H1 (cell line): Measurements from ENCODE around the gene TMEM51. TPM values are rescaled to one million over a fixed set of nuclear protein-coding genes. Genes with fewer than 3 reads are reported as not detected.

Source experiments
- CTCF ChIA-PET: fragments of 300-600 bp; sonication (Branson Sonifier 250); formaldehyde crosslinking; loops from one replicate; lab custom pipeline; 2021; ENCODE audit not compliant: partially characterized antibody; lab: Charles Lee
- POLR2A ChIA-PET: fragments of 300-600 bp; sonication (Branson Sonifier 250); formaldehyde crosslinking; loops from one replicate; lab custom pipeline; 2021; ENCODE audit warnings: inconsistent platforms; ENCODE audit not compliant: partially characterized antibody; lab: Charles Lee
- DNase-seq, 2 experiments: peaks; one replicate each; pipeline versions ENCODE4 v3.0.0 to v3.0.0-alpha.2; 2010 to 2022; ENCODE audit warnings: low spot score in 2 of 2, low read depth in 1 of 2, mixed read lengths in 1 of 2
- FAIRE-seq: peaks from 2 replicates; lab custom pipeline; 2011; peaks lifted over from hg19 to GRCh38; lab: Jason Lieb, UNC
- H2AFZ ChIP-seq: 2 replicates; pipeline ENCODE4 v1.8.1; 2012; ENCODE audit warnings: low read length, inconsistent platforms
- H2AK5ac ChIP-seq: 2 replicates; pipeline ENCODE4 v1.6.1; 2013; ENCODE audit warnings: low read depth, low read length
- H2BK120ac ChIP-seq: replicated peaks from 2 replicates; pipeline ENCODE3; 2013; ENCODE audit warnings: low read depth, low read length, inconsistent platforms
- H2BK12ac ChIP-seq: 2 replicates; pipeline ENCODE4 v1.6.1; 2013; ENCODE audit warnings: low read depth, low read length
- H2BK15ac ChIP-seq: 2 replicates; pipeline ENCODE4 v1.6.1; 2013; ENCODE audit warnings: low read length
- H2BK20ac ChIP-seq: 2 replicates; pipeline ENCODE4 v1.6.1; 2013; ENCODE audit warnings: low read length
- H2BK5ac ChIP-seq: 2 replicates; pipeline ENCODE4 v1.6.1; 2013; ENCODE audit warnings: low read depth, low read length
- H3K14ac ChIP-seq: 2 replicates; pipeline ENCODE4 v1.6.1; 2013; ENCODE audit warnings: inconsistent platforms; ENCODE audit not compliant: insufficient read length
- H3K18ac ChIP-seq: 2 replicates; pipeline ENCODE4 v1.6.1; 2013; ENCODE audit warnings: low read length; ENCODE audit errors: extremely low read depth
- H3K23ac ChIP-seq: 2 replicates; pipeline ENCODE4 v1.6.1; 2013; ENCODE audit warnings: inconsistent platforms; ENCODE audit not compliant: insufficient read length
- H3K23me2 ChIP-seq: 2 replicates; pipeline ENCODE4 v1.6.1; 2013; ENCODE audit warnings: low read depth, low read length
- H3K27ac ChIP-seq: 2 replicates; pipeline ENCODE4 v1.6.1; 2011; ENCODE audit warnings: low read depth, low read length, inconsistent platforms
- H3K27me3 ChIP-seq, 4 experiments: replicated peaks in 1 of 4; 1 replicate in 1 of 4; 2 replicates in 3 of 4; pipeline versions ENCODE4 v1.6.1 to v1.8.1; 2011 to 2013; ENCODE audit warnings: low read length in 3 of 4, mild to moderate bottlenecking in 3 of 4, inconsistent platforms in 2 of 4, mixed read lengths in 2 of 4, moderate library complexity in 1 of 4; ENCODE audit not compliant: control insufficient read depth in 3 of 4, insufficient read depth in 3 of 4; ENCODE audit errors: extremely low read depth in 1 of 4
- H3K36me3 ChIP-seq, 4 experiments: 2 replicates each; pipeline versions ENCODE4 v1.6.1 to v1.8.1; 2011 to 2013; ENCODE audit warnings: mild to moderate bottlenecking in 4 of 4, low read length in 3 of 4, moderate library complexity in 2 of 4, control low read depth in 1 of 4, inconsistent platforms in 1 of 4; ENCODE audit not compliant: insufficient read depth in 4 of 4, control insufficient read depth in 2 of 4
- H3K4ac ChIP-seq: replicated peaks from 2 replicates; pipeline ENCODE3; 2013; ENCODE audit warnings: low read length, low read depth, mixed read lengths, inconsistent platforms; ENCODE audit not compliant: insufficient read length
- H3K4me1 ChIP-seq, 4 experiments: replicated peaks in 1 of 4; 1 replicate in 1 of 4; 2 replicates in 3 of 4; pipeline versions ENCODE4 v1.6.1 to v1.8.1; 2011 to 2013; ENCODE audit warnings: low read length in 3 of 4, inconsistent platforms in 2 of 4, mixed read lengths in 1 of 4; ENCODE audit not compliant: insufficient read depth in 4 of 4, control insufficient read depth in 3 of 4
- H3K4me2 ChIP-seq, 2 experiments: 2 replicates each; pipeline versions ENCODE4 v1.6.1 to v1.8.1; 2011 to 2013; ENCODE audit warnings: low read depth in 2 of 2, low read length in 2 of 2, control low read depth in 1 of 2, inconsistent platforms in 1 of 2, mild to moderate bottlenecking in 1 of 2; ENCODE audit not compliant: insufficient read depth in 1 of 2
- H3K4me3 ChIP-seq, 4 experiments: fragments of 200-600, 300-600 bp in 1 of 4; sonication (generic), shearing (Covaris generic), sonication (Bioruptor Twin) in 1 of 4; 2 replicates each; pipeline versions ENCODE4 v1.5.1 to v1.8.1; 2011 to 2016; ENCODE audit warnings: low read length in 4 of 4, low read depth in 3 of 4, control low read depth in 2 of 4, inconsistent platforms in 2 of 4, mild to moderate bottlenecking in 2 of 4, mixed read lengths in 1 of 4, moderate library complexity in 1 of 4; ENCODE audit not compliant: insufficient read depth in 2 of 4; ENCODE audit errors: extremely low read depth in 1 of 4
- H3K56ac ChIP-seq: replicated peaks from 2 replicates; pipeline ENCODE3; 2013; ENCODE audit warnings: low read depth, mild to moderate bottlenecking, mixed read lengths, low read length, inconsistent platforms; ENCODE audit not compliant: insufficient read length
- H3K79me1 ChIP-seq: 2 replicates; pipeline ENCODE4 v1.6.1; 2013; ENCODE audit warnings: low read depth, low read length, control low read depth
- H3K79me2 ChIP-seq, 2 experiments: 2 replicates each; pipeline versions ENCODE4 v1.6.1 to v1.8.1; 2012 to 2013; ENCODE audit warnings: low read length in 2 of 2, mild to moderate bottlenecking in 2 of 2, inconsistent platforms in 1 of 2; ENCODE audit not compliant: insufficient read depth in 2 of 2, control insufficient read depth in 1 of 2
- H3K9ac ChIP-seq, 4 experiments: replicated peaks in 1 of 4; 1 replicate in 1 of 4; 2 replicates in 3 of 4; pipeline versions ENCODE4 v1.6.1 to v1.8.1; 2011 to 2013; ENCODE audit warnings: low read depth in 3 of 4, low read length in 3 of 4, control low read depth in 2 of 4, mild to moderate bottlenecking in 2 of 4, moderate library complexity in 2 of 4, inconsistent platforms in 1 of 4; ENCODE audit errors: extremely low read depth in 1 of 4
- H3K9me3 ChIP-seq, 2 experiments: 2 replicates each; pipeline versions ENCODE4 v1.6.1 to v1.8.1; 2012 to 2013; ENCODE audit warnings: mild to moderate bottlenecking in 2 of 2, moderate library complexity in 2 of 2, control low read depth in 1 of 2, inconsistent platforms in 1 of 2, low read depth in 1 of 2, low read length in 1 of 2, mixed read lengths in 1 of 2; ENCODE audit not compliant: insufficient read depth in 2 of 2
- H4K20me1 ChIP-seq, 2 experiments: replicated peaks in 1 of 2; 2 replicates each; pipeline versions ENCODE3 to v1.8.1; 2011 to 2013; ENCODE audit warnings: inconsistent platforms in 2 of 2, low read length in 2 of 2, mild to moderate bottlenecking in 1 of 2; ENCODE audit not compliant: insufficient read depth in 2 of 2, control insufficient read depth in 1 of 2
- H4K5ac ChIP-seq: 2 replicates; pipeline ENCODE4 v1.6.1; 2013; ENCODE audit warnings: low read length, low read depth, mixed read lengths, inconsistent platforms; ENCODE audit not compliant: insufficient read length
- H4K8ac ChIP-seq: 2 replicates; pipeline ENCODE4 v1.8.0; 2013; ENCODE audit warnings: mild to moderate bottlenecking, moderate library complexity, low read length, inconsistent platforms; ENCODE audit not compliant: insufficient read depth; ENCODE audit errors: extremely low read depth
- H4K91ac ChIP-seq: replicated peaks from 2 replicates; pipeline ENCODE3; 2013; ENCODE audit warnings: low read length, mixed read lengths, inconsistent platforms; ENCODE audit not compliant: insufficient read length
- ASH2L ChIP-seq: fragments of 200-600, 300-600 bp; sonication (generic); IDR thresholded peaks from one replicate; pipeline ENCODE4 v1.7.1; 2017; ENCODE audit warnings: low read length
- CREB1 ChIP-seq: IDR thresholded peaks from 2 replicates; pipeline ENCODE4 v1.6.1; 2012; ENCODE audit warnings: inconsistent platforms
- POLR2AphosphoS5 ChIP-seq: IDR thresholded peaks from 2 replicates; pipeline ENCODE4 v1.6.1; 2011; ENCODE audit warnings: low read depth, low read length
- RFX5 ChIP-seq: IDR thresholded peaks from 2 replicates; pipeline ENCODE4 v1.6.1; 2011; ENCODE audit warnings: low read depth, low read length, improper control_type of control experiment, borderline replicate concordance
- RNF2 ChIP-seq: fragments of 200-900, 300-1000 bp; sonication (generic); IDR thresholded peaks from 2 replicates; pipeline ENCODE4 v1.7.1; 2016; ENCODE audit warnings: borderline replicate concordance, low read depth, mild to moderate bottlenecking, antibody characterized with exemption, low read length; ENCODE audit not compliant: poor library complexity, severe bottlenecking; ENCODE audit errors: missing control alignments
- SIN3A ChIP-seq, 2 experiments: IDR thresholded peaks in 1 of 2; conservative IDR thresholded peaks in 1 of 2; 2 replicates each; pipeline ENCODE4 v1.6.1; 2011 to 2012; ENCODE audit warnings: low read length in 2 of 2, improper control_type of control experiment in 1 of 2, low read depth in 1 of 2, mild to moderate bottlenecking in 1 of 2
- WGBS, 2 experiments: shearing (Covaris generic) in 1 of 2; methylation state at CpG; one replicate each; pipeline versions ENCODE4 v1.1.6 to v1.1.7; 2013 to 2015; ENCODE audit warnings: low lambda C conversion rate in 2 of 2, mixed read lengths in 2 of 2, inconsistent platforms in 1 of 2, low coverage in 1 of 2, missing lambda C conversion rate in 1 of 2; ENCODE audit not compliant: insufficient replicate concordance in 2 of 2, insufficient coverage in 1 of 2, insufficient read length in 1 of 2; ENCODE audit errors: extremely low coverage in 1 of 2, missing lambda C conversion rate in 1 of 2; 5-methylcytosine and 5-hydroxymethylcytosine counted together
- polyA plus RNA-seq, 7 experiments: library from polyadenylated mRNA; depleted of rRNA in 3 of 7; stranded (reverse) in 5 of 7; unstranded in 2 of 7; fragments of >200 nt in 5 of 7; fragments of 200-250 nt in 2 of 7; gene quantifications; 1 replicate in 5 of 7; 2 replicates in 1 of 7; 4 replicates in 1 of 7; pipeline versions ENCODE4 v1.2.1 to v1.2.3, GENCODE V29; 2011 to 2013; ENCODE audit warnings: missing spikeins in 2 of 7, mixed read lengths in 2 of 7
- total RNA-seq: library from RNA; stranded (reverse); fragmentation: NEBNext Ultra II Directional; extraction: Animal tissue kit (Norgen Biotek cat#: 25700); gene quantifications from 2 replicates; pipeline ENCODE4 v1.2.1, GENCODE V29; 2021

The TMEM51 gene
- total and polyA plus RNA-seq, 2 of the 8 experiments (the other 6 are each of a cell fraction or from before 2014, with no cell fraction given) = 9.9 to 10.7 TPM

GRCh38 chr1:15113146-15113545 lies 40.4 kb upstream of the TMEM51 start:
- Histone ChIP-seq H2BK15ac (no peak overlapping the region), H2BK20ac (no peak overlapping the region), H2BK12ac (no peak overlapping the region), H3K9ac (no peak overlapping the region), H2AFZ (no peak overlapping the region), H3K9me3 (no peaks in the 10 kb centered on the region), H4K91ac (no peak overlapping the region), H3K56ac (no peak overlapping the region), H3K23me2 (peaks cover 9% of the 10 kb centered on the region; the same call in 1 of the 2 replicates), H3K27ac (no peak overlapping the region), H2BK5ac (no peak overlapping the region), H3K23ac (no peak overlapping the region), H3K18ac (no peak overlapping the region), H3K79me2 (no peaks in the 10 kb centered on the region), H4K20me1 (peaks cover 0 to 2% of the 10 kb centered on the region in 2 experiments), H3K4me3 (no peak overlapping the region), H3K27me3 (no peaks in the 10 kb centered on the region; a peak in 1 of 7 replicates), H3K36me3 (peaks cover 0 to 3% (median 0%) of the 10 kb centered on the region in 4 experiments; a peak in 1 of 8 replicates), H3K79me1 (no peaks in the 10 kb centered on the region), H3K4me2 (no peak overlapping the region), H2AK5ac (no peak overlapping the region), H4K8ac (no peak overlapping the region), H3K4ac (no peak overlapping the region), H3K14ac (no peak overlapping the region), H2BK120ac (no peak overlapping the region), H4K5ac (no peak overlapping the region), H3K4me1 (peaks cover 10 to 28% (median 14%) of the 10 kb centered on the region in 4 experiments)
- ChIA-PET CTCF (interaction anchor here (0.7 to 2.9 kb wide), 7 partner anchors 14 to 514 kb away, joined by 3 to 21 read pairs (median 6); partner anchors contain the start of gene KAZN), POLR2A (no interaction called here)
- DNase-seq = no peak
- no peak for FAIRE-seq
- 78% methylated on average over 5 of the region's 5 CpGs; no CpG with 5 or more reads in 1 of the 2 experiments for WGBS, 2 experiments
- TF ChIP-seq RNF2 (no peak), ASH2L (no peak), SIN3A (conservative IDR thresholded peaks at IDR 0.05 in 1 of 2, IDR thresholded peaks at IDR 0.05 in 1 of 2; ENCODE audit: low read depth in 1 of 2, low read length in 2 of 2) (no peak), RFX5 (no peak), CREB1 (no peak), POLR2AphosphoS5 (no peak)
